ENCODE measurements around the gene ING2.

The ING2 gene

GRCh38 chr4:183556947-183557346 is 52.1 kb downstream of the ING2 start:
- no peaks in the 10 kb centered on the region for H3K4me1 ChIP-seq (ENCODE audit: control insufficient read depth in 1 of 2, insufficient read depth in 2 of 2, low read length in 2 of 2)
- no peak overlapping the region for H3K27ac ChIP-seq (ENCODE audit: low read depth, low read length)
- no peaks in the 10 kb centered on the region for H3K36me3 ChIP-seq (ENCODE audit: control insufficient read depth in 1 of 2, insufficient read depth in 2 of 2, low read length in 2 of 2)
- H3K9me3 ChIP-seq (ENCODE audit: control insufficient read depth in 1 of 2, low read length in 2 of 2): no peaks in the 10 kb centered on the region
- no peak overlapping the region for H3K4me3 ChIP-seq (ENCODE audit: low read depth in 1 of 2, low read length in 2 of 2)
- no peak overlapping the region for H3K9ac ChIP-seq (ENCODE audit: low read depth in 1 of 2, low read length in 2 of 2)
- H3K27me3 ChIP-seq (ENCODE audit: control insufficient read depth in 1 of 2, insufficient read depth in 2 of 2, low read length in 2 of 2): peaks cover 3 to 4% of the 10 kb centered on the region in 2 donors

GRCh38 chr4:183557611-183558010 is 52.8 kb downstream of the ING2 start:
- H3K9me3 ChIP-seq (ENCODE audit: control insufficient read depth in 1 of 2, low read length in 2 of 2): no peaks in the 10 kb centered on the region
- no peaks in the 10 kb centered on the region for H3K4me1 ChIP-seq (ENCODE audit: control insufficient read depth in 1 of 2, insufficient read depth in 2 of 2, low read length in 2 of 2)
- H3K9ac ChIP-seq (ENCODE audit: low read depth in 1 of 2, low read length in 2 of 2): no peak overlapping the region
- H3K27ac ChIP-seq (ENCODE audit: low read depth, low read length): no peak overlapping the region
- H3K36me3 ChIP-seq (ENCODE audit: control insufficient read depth in 1 of 2, insufficient read depth in 2 of 2, low read length in 2 of 2): no peaks in the 10 kb centered on the region
- no peak overlapping the region for H3K4me3 ChIP-seq (ENCODE audit: low read depth in 1 of 2, low read length in 2 of 2)
- peaks cover 3 to 4% of the 10 kb centered on the region in 2 donors for H3K27me3 ChIP-seq (ENCODE audit: control insufficient read depth in 1 of 2, insufficient read depth in 2 of 2, low read length in 2 of 2)

GRCh38 chr4:183558873-183559272 is 54.0 kb downstream of the ING2 start:
- Histone ChIP-seq H3K9me3 (ENCODE audit: control insufficient read depth in 1 of 2, low read length in 2 of 2) (no peaks in the 10 kb centered on the region), H3K4me1 (ENCODE audit: control insufficient read depth in 1 of 2, insufficient read depth in 2 of 2, low read length in 2 of 2) (no peaks in the 10 kb centered on the region), H3K9ac (ENCODE audit: low read depth in 1 of 2, low read length in 2 of 2) (no peak overlapping the region), H3K4me3 (ENCODE audit: low read depth in 1 of 2, low read length in 2 of 2) (no peak overlapping the region), H3K27me3 (ENCODE audit: control insufficient read depth in 1 of 2, insufficient read depth in 2 of 2, low read length in 2 of 2) (peaks cover 3 to 4% of the 10 kb centered on the region in 2 donors), H3K36me3 (ENCODE audit: control insufficient read depth in 1 of 2, insufficient read depth in 2 of 2, low read length in 2 of 2) (no peaks in the 10 kb centered on the region), H3K27ac (ENCODE audit: low read depth, low read length) (no peak overlapping the region)

GRCh38 chr4:183561905-183562304 is 57.0 kb downstream of the ING2 start:
- Histone ChIP-seq H3K4me1 (ENCODE audit: control insufficient read depth in 1 of 2, insufficient read depth in 2 of 2, low read length in 2 of 2) (no peaks in the 10 kb centered on the region), H3K27ac (ENCODE audit: low read depth, low read length) (no peak overlapping the region), H3K9ac (ENCODE audit: low read depth in 1 of 2, low read length in 2 of 2) (no peak overlapping the region), H3K36me3 (ENCODE audit: control insufficient read depth in 1 of 2, insufficient read depth in 2 of 2, low read length in 2 of 2) (no peaks in the 10 kb centered on the region), H3K27me3 (ENCODE audit: control insufficient read depth in 1 of 2, insufficient read depth in 2 of 2, low read length in 2 of 2) (peaks cover 0 to 4% of the 10 kb centered on the region in 2 donors), H3K9me3 (ENCODE audit: control insufficient read depth in 1 of 2, low read length in 2 of 2) (no peaks in the 10 kb centered on the region), H3K4me3 (ENCODE audit: low read depth in 1 of 2, low read length in 2 of 2) (no peak overlapping the region)

Measured in duodenal mucosa (tissue), 2 donors.